ENCODE data around the gene INMT.

DNA sequence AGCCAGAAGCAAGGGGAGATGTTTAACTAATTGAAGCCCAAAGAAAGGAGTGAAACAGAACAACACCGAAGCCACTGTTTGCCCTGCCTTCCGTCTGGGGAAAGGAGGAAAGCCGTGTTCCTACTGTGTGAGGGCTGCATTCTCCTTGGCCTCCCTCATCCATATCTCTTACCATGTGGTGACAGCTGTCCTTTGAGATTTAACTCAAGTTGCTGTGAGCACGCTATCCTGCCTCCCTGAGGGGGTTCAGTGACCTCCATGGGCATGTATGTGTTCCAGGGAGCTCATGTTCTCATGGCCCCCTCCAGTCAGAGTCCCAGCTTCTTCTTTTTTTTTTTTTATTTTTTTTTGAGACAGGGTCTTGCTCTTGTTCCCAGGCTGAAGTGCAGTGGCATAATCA lies 43.5 kb upstream of the INMT start:
- TF ChIP-seq, protein P1, sequence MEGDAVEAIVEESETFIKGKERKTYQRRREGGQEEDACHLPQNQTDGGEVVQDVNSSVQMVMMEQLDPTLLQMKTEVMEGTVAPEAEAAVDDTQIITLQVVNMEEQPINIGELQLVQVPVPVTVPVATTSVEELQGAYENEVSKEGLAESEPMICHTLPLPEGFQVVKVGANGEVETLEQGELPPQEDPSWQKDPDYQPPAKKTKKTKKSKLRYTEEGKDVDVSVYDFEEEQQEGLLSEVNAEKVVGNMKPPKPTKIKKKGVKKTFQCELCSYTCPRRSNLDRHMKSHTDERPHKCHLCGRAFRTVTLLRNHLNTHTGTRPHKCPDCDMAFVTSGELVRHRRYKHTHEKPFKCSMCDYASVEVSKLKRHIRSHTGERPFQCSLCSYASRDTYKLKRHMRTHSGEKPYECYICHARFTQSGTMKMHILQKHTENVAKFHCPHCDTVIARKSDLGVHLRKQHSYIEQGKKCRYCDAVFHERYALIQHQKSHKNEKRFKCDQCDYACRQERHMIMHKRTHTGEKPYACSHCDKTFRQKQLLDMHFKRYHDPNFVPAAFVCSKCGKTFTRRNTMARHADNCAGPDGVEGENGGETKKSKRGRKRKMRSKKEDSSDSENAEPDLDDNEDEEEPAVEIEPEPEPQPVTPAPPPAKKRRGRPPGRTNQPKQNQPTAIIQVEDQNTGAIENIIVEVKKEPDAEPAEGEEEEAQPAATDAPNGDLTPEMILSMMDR (IDR thresholded peaks at IDR 0.05) = no peak
- TF ChIP-seq POLR2A (IDR thresholded peaks at IDR 0.05) = no peak
